Kidney (tissue), 14 donors: Measurements from ENCODE around the gene PHF14. TPM values are rescaled to one million over a fixed set of nuclear protein-coding genes. Genes with fewer than 3 reads are reported as not detected.

Experiments used
- DNase-seq, 5 donors: peaks; one replicate each; pipeline ENCODE4 v3.0.0-alpha.2; 2013 to 2020
- FAIRE-seq: peaks from 2 replicates; lab custom pipeline; 2012; peaks lifted over from hg19 to GRCh38; lab: Jason Lieb, UNC
- H3K27ac ChIP-seq, 2 donors: one replicate each; pipeline ENCODE4 v1.7.0; 2013; ENCODE audit warnings: low read depth in 2 of 2, low read length in 2 of 2, inconsistent platforms in 1 of 2
- H3K27me3 ChIP-seq: one replicate; pipeline ENCODE4 v1.7.1; 2013; ENCODE audit warnings: low read length, inconsistent platforms; ENCODE audit not compliant: control insufficient read depth, insufficient read depth
- H3K36me3 ChIP-seq, 3 donors: one replicate each; pipeline versions ENCODE4 v1.7.0 to v1.7.1; 2013; ENCODE audit warnings: low read length in 3 of 3, control low read depth in 1 of 3, inconsistent platforms in 1 of 3; ENCODE audit not compliant: insufficient read depth in 3 of 3, control insufficient read depth in 2 of 3
- H3K4me1 ChIP-seq, 3 donors: one replicate each; pipeline versions ENCODE4 v1.7.0 to v1.7.1; 2013; ENCODE audit warnings: low read length in 3 of 3, inconsistent platforms in 1 of 3, low read depth in 1 of 3; ENCODE audit not compliant: control insufficient read depth in 2 of 3, insufficient read depth in 2 of 3
- H3K4me3 ChIP-seq, 3 donors: one replicate each; pipeline versions ENCODE4 v1.7.0 to v1.8.1; 2013; ENCODE audit warnings: low read length in 3 of 3, control low read depth in 1 of 3, inconsistent platforms in 1 of 3
- H3K9ac ChIP-seq, 3 donors: one replicate each; pipeline versions ENCODE4 v1.7.0 to v1.7.1; 2013; ENCODE audit warnings: low read length in 3 of 3, control low read depth in 1 of 3, inconsistent platforms in 1 of 3
- H3K9me3 ChIP-seq, 3 donors: one replicate each; pipeline versions ENCODE4 v1.7.0 to v1.7.1; 2013; ENCODE audit warnings: low read length in 3 of 3, control low read depth in 1 of 3, inconsistent platforms in 1 of 3; ENCODE audit not compliant: control insufficient read depth in 2 of 3, insufficient read depth in 1 of 3
- CTCF ChIP-seq: IDR thresholded peaks from 3 replicates; pipeline ENCODE4 v1.5.1; 2012; ENCODE audit warnings: mild to moderate bottlenecking, moderate library complexity, borderline replicate concordance; ENCODE audit not compliant: insufficient read depth; ENCODE audit errors: extremely low read depth
- intact Hi-C: fragments of 100-400 bp; cut with DNase I; formaldehyde crosslinking; loops from one replicate; pipeline ENCODE4 v1.11.1; 2022
- polyA plus RNA-seq: library from polyadenylated mRNA; stranded (reverse); fragments of 350-450 nt; fragmentation: Illumina TruSeq; extraction: RNeasy Lipid Tissue Mini Kit (QIAGEN cat#74804); gene quantifications from one replicate; pipeline ENCODE4 v1.2.3, GENCODE V29; 2014; ENCODE audit warnings: low read depth, low replicate concordance; ENCODE audit not compliant: insufficient read depth
- total RNA-seq: library from RNA; stranded (reverse); fragmentation: NEBNext Ultra II Directional; extraction: Animal tissue kit (Norgen Biotek cat#: 25700); gene quantifications from one replicate; pipeline ENCODE4 v1.2.1, GENCODE V29; 2021
- donor health status: control.
- donor health status: control.
- donor health status: control.
- donor health status: control.
- donor health status: control.
- donor health status: DM: yes; HTN: yes; CAD: no.
- donor health status: Normal renal cell carcinoma (clear cell type).

PHF14 gene
- total and polyA plus RNA-seq, 2 donors from 2014 or later, result 17.1 to 31.7 TPM

DNA sequence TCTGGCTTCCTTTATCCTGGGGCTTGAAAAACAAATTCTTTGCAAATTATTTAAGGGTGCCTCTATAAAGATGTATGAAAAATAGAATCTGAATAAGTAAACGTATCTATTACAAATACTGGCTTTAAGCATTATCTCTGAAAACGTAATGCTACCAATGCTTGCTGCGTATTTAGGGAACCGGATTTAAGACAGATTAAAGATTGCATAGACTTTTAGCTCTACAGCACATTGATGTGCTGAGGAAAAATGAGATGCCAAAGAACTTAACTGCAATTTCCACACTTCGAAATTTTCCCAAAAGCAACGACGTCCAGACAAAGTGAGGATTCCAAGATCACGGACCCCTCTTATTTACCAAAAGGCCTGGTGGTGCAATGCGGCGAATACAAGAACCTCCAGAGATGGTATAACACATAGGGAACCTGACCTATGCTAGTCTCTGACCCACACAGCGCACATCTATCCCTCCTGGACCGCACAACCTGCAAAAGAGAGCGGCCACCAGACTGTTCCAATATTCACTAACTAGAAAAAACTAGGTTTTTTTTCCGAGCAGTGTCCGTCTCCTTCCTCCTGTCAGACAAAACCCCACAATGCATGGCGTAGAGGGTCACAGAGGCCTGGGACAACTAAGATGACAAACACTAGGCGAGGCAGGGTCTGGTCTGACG is 34.3 kb upstream of the PHF14 start:
- no peak for TF ChIP-seq CTCF
- no peaks in the 10 kb centered on the region for H3K9me3 ChIP-seq
- DNase-seq (no peak), FAIRE-seq (no peak)
- H3K4me3 ChIP-seq, result peak overlapping the region; percentile 95 to 100 (median 98)
- intact Hi-C loops, result no loop called here
- peaks cover 3 to 7% (median 6%) of the 10 kb centered on the region in 3 donors for H3K36me3 ChIP-seq
- H3K27ac ChIP-seq, result peak overlapping the region; percentile 98 to 99
- H3K9ac ChIP-seq, result peak overlapping the region; percentile 95 to 99 (median 98)
- H3K4me1 ChIP-seq, result peaks cover 0 to 16% (median 2%) of the 10 kb centered on the region in 3 donors
- H3K27me3 ChIP-seq, result no peaks in the 10 kb centered on the region

DNA sequence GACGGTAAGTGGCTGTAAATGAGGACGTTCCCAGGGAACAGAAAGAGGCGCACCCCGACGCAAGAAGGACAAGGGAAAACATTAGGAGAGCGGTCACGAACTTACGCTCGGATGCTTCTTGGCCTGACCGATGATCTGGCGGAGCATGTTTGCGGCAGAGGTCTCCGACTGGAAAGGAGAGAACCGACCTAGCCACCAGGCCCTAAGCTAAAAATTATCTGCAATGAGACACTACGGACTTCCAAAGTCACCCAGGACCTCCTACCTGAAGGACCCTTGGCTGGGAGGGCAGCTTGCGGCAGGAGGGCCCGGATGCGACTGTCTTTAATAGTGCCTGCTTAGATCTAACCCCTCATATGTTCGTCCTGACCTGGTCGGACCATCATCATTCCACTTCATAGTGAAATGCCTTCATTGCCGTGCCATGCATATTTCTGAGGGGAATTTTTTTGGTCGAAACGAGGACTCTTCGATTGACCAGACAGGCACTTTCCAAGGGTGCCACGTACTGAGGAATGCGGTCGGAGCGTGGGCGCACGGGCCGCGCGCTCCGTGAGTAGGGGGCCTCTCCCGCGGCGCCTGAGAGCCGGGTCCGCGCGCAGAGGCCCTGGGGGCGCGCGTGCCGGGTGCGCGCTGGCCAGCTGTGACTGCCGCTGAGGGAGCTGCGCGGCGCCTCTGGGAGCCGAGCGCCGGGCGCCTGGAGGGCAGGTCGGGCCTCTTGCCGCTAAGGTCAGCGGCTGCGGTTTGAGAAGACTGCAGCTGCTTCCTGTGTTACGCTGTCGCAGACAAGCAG is 33.6 kb upstream of the PHF14 start:
- H3K9me3 ChIP-seq, result no peaks in the 10 kb centered on the region
- peaks cover 0 to 8% (median 2%) of the 10 kb centered on the region in 3 donors for H3K4me1 ChIP-seq
- no peaks in the 10 kb centered on the region for H3K27me3 ChIP-seq
- peak overlapping the region; percentile 98 to 99 for H3K27ac ChIP-seq
- DNase-seq (peak; percentile 94 to 98 (median 95)), FAIRE-seq (no peak)
- intact Hi-C loops, result no loop called here
- H3K4me3 ChIP-seq, result peak overlapping the region; percentile 95 to 100 (median 98)
- peak overlapping the region; percentile 95 to 99 (median 98) for H3K9ac ChIP-seq
- H3K36me3 ChIP-seq, result peaks cover 3 to 7% (median 6%) of the 10 kb centered on the region in 3 donors
- no peak for TF ChIP-seq CTCF

GRCh38 chr7:10940704-10941355 is 32.8 kb upstream of the PHF14 start:
- peak in 2 of 5 donors; percentile 56 to 67 for DNase-seq
- intact Hi-C loops, result no loop called here

More at GRCh38 chr7:10940704-10941355, 32.8 kb upstream of the PHF14 start:
- Histone ChIP-seq H3K9me3 (no peaks in the 10 kb centered on the region), H3K4me3 (peak overlapping the region; percentile 81 to 95 (median 94)), H3K36me3 (peaks cover 3 to 6% (median 3%) of the 10 kb centered on the region in 3 donors), H3K4me1 (peaks cover 0 to 8% (median 2%) of the 10 kb centered on the region in 3 donors), H3K9ac (peak overlapping the region; percentile 81 to 95 (median 93)), H3K27ac (peak overlapping the region; percentile 98 to 99), H3K27me3 (no peaks in the 10 kb centered on the region)
- no peak for TF ChIP-seq CTCF
- FAIRE-seq, result no peak
